GM23338 (cell line): Measurements from ENCODE around the gene PPFIA1. TPM values are rescaled to one million over a fixed set of nuclear protein-coding genes. Genes with fewer than 3 reads are reported as not detected.

ENCODE experiments used
- ATAC-seq: fragments of 200-7000 bp; cut with Tn5 transposase; 3 replicates; pipeline ENCODE4 v1.9.1; 2020
- DNase-seq: peaks from one replicate; pipeline ENCODE4 v3.0.0-alpha.2; 2015; ENCODE audit warnings: low spot score
- H2AFZ ChIP-seq: fragments of 200-600 bp; sonication (generic); 2 replicates; pipeline ENCODE4 v1.8.0; 2016; ENCODE audit warnings: antibody characterized with exemption, mild to moderate bottlenecking, moderate library complexity
- H3F3A ChIP-seq: fragments of 200-600 bp; sonication (generic); replicated peaks from 2 replicates; pipeline ENCODE4 v1.8.0; 2017; ENCODE audit warnings: antibody characterized with exemption, mixed run types, low read depth
- H3K27ac ChIP-seq: fragments of 200-600 bp; sonication (generic); 2 replicates; pipeline ENCODE4 v1.6.1; 2016; ENCODE audit warnings: low read depth
- H3K27me3 ChIP-seq: fragments of 200-600 bp; sonication (generic); 2 replicates; pipeline ENCODE4 v1.8.0; 2016; ENCODE audit warnings: mild to moderate bottlenecking, mixed run types, moderate library complexity; ENCODE audit not compliant: insufficient read depth
- H3K36me3 ChIP-seq: fragments of 200-600 bp; sonication (generic); 2 replicates; pipeline ENCODE4 v1.8.0; 2016; ENCODE audit warnings: mild to moderate bottlenecking; ENCODE audit not compliant: insufficient read depth
- H3K4me1 ChIP-seq: fragments of 200-600 bp; sonication (generic); 2 replicates; pipeline ENCODE4 v1.8.0; 2016; ENCODE audit warnings: mild to moderate bottlenecking, moderate library complexity; ENCODE audit not compliant: insufficient read depth
- H3K4me2 ChIP-seq: fragments of 200-600 bp; sonication (generic); 2 replicates; pipeline ENCODE4 v1.7.1; 2017; ENCODE audit warnings: mixed run types
- H3K4me3 ChIP-seq: fragments of 200-600 bp; sonication (generic); 2 replicates; pipeline ENCODE4 v1.6.1; 2016; ENCODE audit warnings: mixed run types
- H3K79me2 ChIP-seq: fragments of 200-600 bp; sonication (generic); replicated peaks from 2 replicates; pipeline ENCODE4 v1.8.0; 2017; ENCODE audit warnings: mild to moderate bottlenecking; ENCODE audit not compliant: insufficient read depth
- H3K9me2 ChIP-seq: fragments of 200-600 bp; sonication (generic); 2 replicates; pipeline ENCODE4 v1.8.0; 2017; ENCODE audit not compliant: insufficient read depth
- H4K20me1 ChIP-seq: fragments of 200-600 bp; sonication (generic); replicated peaks from 2 replicates; pipeline ENCODE4 v1.8.0; 2017; ENCODE audit warnings: mild to moderate bottlenecking; ENCODE audit not compliant: insufficient read depth
- H3K27ac Mint-ChIP-seq: 2 replicates; pipeline ENCODE4 v1.8.0; 2020; ENCODE audit warnings: inconsistent platforms, mild to moderate bottlenecking, moderate library complexity, mixed read lengths
- H3K27me3 Mint-ChIP-seq: 3 replicates; pipeline ENCODE4 v1.8.0; 2022; ENCODE audit warnings: low read depth, mild to moderate bottlenecking, moderate library complexity, mixed read lengths, inconsistent platforms; ENCODE audit not compliant: insufficient read depth, poor library complexity
- H3K36me3 Mint-ChIP-seq: 3 replicates; pipeline ENCODE4 v1.8.0; 2021; ENCODE audit warnings: low read depth, mild to moderate bottlenecking, inconsistent platforms, moderate library complexity, mixed read lengths
- H3K4me1 Mint-ChIP-seq: 3 replicates; pipeline ENCODE4 v1.8.0; 2020; ENCODE audit warnings: mild to moderate bottlenecking, inconsistent platforms, mixed read lengths
- H3K4me3 Mint-ChIP-seq: 3 replicates; pipeline ENCODE4 v1.8.0; 2021; ENCODE audit warnings: moderate library complexity, mild to moderate bottlenecking, inconsistent platforms, mixed read lengths
- H3K9me3 Mint-ChIP-seq: 3 replicates; pipeline ENCODE4 v1.8.0; 2020; ENCODE audit warnings: moderate library complexity, mild to moderate bottlenecking, inconsistent platforms, mixed read lengths
- CREB1 ChIP-seq: fragments of 250-450 bp; sonication (Bioruptor Pico); IDR thresholded peaks from 2 replicates; pipeline ENCODE4 v1.5.0; 2020; ENCODE audit warnings: low read depth, mild to moderate bottlenecking, moderate library complexity
- ETS1 ChIP-seq: IDR thresholded peaks from 2 replicates; pipeline ENCODE4 v1.6.1; 2016; ENCODE audit warnings: antibody characterized with exemption
- EZH2phosphoT487 ChIP-seq: fragments of 200-600 bp; sonication (generic); IDR thresholded peaks from one replicate; pipeline ENCODE4 v1.8.1; 2018; ENCODE audit warnings: antibody characterized with exemption; ENCODE audit not compliant: unreplicated experiment
- JUNB ChIP-seq: IDR thresholded peaks from one replicate; pipeline ENCODE4 v1.6.1; 2016; ENCODE audit warnings: antibody characterized with exemption; ENCODE audit not compliant: unreplicated experiment
- NANOG ChIP-seq: IDR thresholded peaks from 2 replicates; pipeline ENCODE4 v1.6.1; 2016; ENCODE audit warnings: antibody characterized with exemption, borderline replicate concordance
- REST ChIP-seq: IDR thresholded peaks from one replicate; pipeline ENCODE4 v1.6.1; 2018; ENCODE audit warnings: antibody characterized with exemption; ENCODE audit not compliant: unreplicated experiment
- STAT1 ChIP-seq: IDR thresholded peaks from one replicate; pipeline ENCODE4 v1.6.1; 2016; ENCODE audit warnings: antibody characterized with exemption; ENCODE audit not compliant: unreplicated experiment
- ZNF114 ChIP-seq: fragments of 250-450 bp; sonication (Bioruptor Pico); IDR thresholded peaks from 2 replicates; pipeline ENCODE4 v1.5.0; 2020; ENCODE audit warnings: mild to moderate bottlenecking, moderate library complexity
- ZNF331 ChIP-seq: fragments of 250-450 bp; sonication (Bioruptor Pico); IDR thresholded peaks from 2 replicates; pipeline ENCODE4 v1.5.0; 2020; ENCODE audit warnings: low read depth, mild to moderate bottlenecking, moderate library complexity
- ZNF462 ChIP-seq: fragments of 250-450 bp; sonication (Bioruptor Pico); IDR thresholded peaks from 2 replicates; pipeline ENCODE4 v1.5.0; 2020; ENCODE audit warnings: mild to moderate bottlenecking, moderate library complexity
- polyA plus RNA-seq: library from polyadenylated mRNA; unstranded; fragments of >200 nt; fragmentation: Nextera tagmentation; extraction: Ambion mirVana; gene quantifications from 2 replicates; pipeline ENCODE4 v1.2.1, GENCODE V29; 2016
- total RNA-seq: library from RNA; depleted of rRNA; stranded (reverse); fragments of >200 nt; shearing (Covaris generic); gene quantifications from 2 replicates; pipeline ENCODE4 v1.2.3, GENCODE V29; 2014

Gene PPFIA1
- total and polyA plus RNA-seq, 2 experiments from 2014 or later: 41.7 to 62.0 TPM

- Histone ChIP-seq H3K4me2 (no peak overlapping the region), H3K27ac (no peak overlapping the region), H2AFZ (no peak overlapping the region), H3F3A (no peaks in the 10 kb centered on the region), H3K36me3 (0 out of 2 replicates have a peak, but pooled peaks cover 5% of the 10 kb centered on the region), H3K4me1 (peaks cover 8% of the 10 kb centered on the region; the same call in 1 of the 2 replicates), H3K9me2 (no peaks in the 10 kb centered on the region), H3K4me3 (no peak overlapping the region), H3K79me2 (peaks cover 86% of the 10 kb centered on the region), H3K27me3 (no peaks in the 10 kb centered on the region), H4K20me1 (peaks cover 32% of the 10 kb centered on the region)
- Mint-ChIP-seq H3K4me1 (peaks cover 13% of the 10 kb centered on the region), H3K27me3 (no peaks in the 10 kb centered on the region), H3K27ac (peak overlapping the region; percentile 82; the same call in 1 of the 2 replicates), H3K9me3 (no peaks in the 10 kb centered on the region), H3K4me3 (no peak overlapping the region), H3K36me3 (peaks cover 41% of the 10 kb centered on the region)
- ATAC-seq (no peak), DNase-seq (no peak)
- no peak for TF ChIP-seq ETS1
- TF ChIP-seq NANOG: no peak
- TF ChIP-seq EZH2phosphoT487: no peak
- no peak for TF ChIP-seq JUNB
- TF ChIP-seq ZNF331 (CRISPR knock-in tag): no peak
- no peak for TF ChIP-seq ZNF114 (CRISPR knock-in tag)
- no peak for TF ChIP-seq STAT1
- no peak for TF ChIP-seq CREB1 (CRISPR knock-in tag)
Measured at GRCh38 chr11:70302419-70302752, 31.9 kb downstream of the PPFIA1 start.

- H3K27me3 ChIP-seq: no peaks in the 10 kb centered on the region
- no peak overlapping the region for H3K4me2 ChIP-seq
- DNase-seq (no peak), ATAC-seq (no peak)
- Mint-ChIP-seq H3K27me3 (no peaks in the 10 kb centered on the region), H3K36me3 (peaks cover 40% of the 10 kb centered on the region), H3K9me3 (no peaks in the 10 kb centered on the region), H3K27ac (no peak overlapping the region), H3K4me3 (no peak overlapping the region), H3K4me1 (peaks cover 13% of the 10 kb centered on the region)
- H3K79me2 ChIP-seq: peaks cover 86% of the 10 kb centered on the region
- H3K9me2 ChIP-seq: no peaks in the 10 kb centered on the region
- no peak overlapping the region for H3K4me3 ChIP-seq
- no peak overlapping the region for H2AFZ ChIP-seq
- H3K36me3 ChIP-seq: 0 out of 2 replicates have a peak, but pooled peaks cover 5% of the 10 kb centered on the region
- H3F3A ChIP-seq: no peaks in the 10 kb centered on the region
- H3K27ac ChIP-seq: peak overlapping the region; percentile 66; the same call in 1 of the 2 replicates
- 0 out of 2 replicates have a peak, but pooled peaks cover 3% of the 10 kb centered on the region for H3K4me1 ChIP-seq
- H4K20me1 ChIP-seq: peaks cover 27% of the 10 kb centered on the region
- TF ChIP-seq ZNF462 (no peak), JUNB (no peak), REST (no peak)
Measured at GRCh38 chr11:70303070-70303469, 32.6 kb downstream of the PPFIA1 start.
